ENCODE data around the gene LRP2.

DNA sequence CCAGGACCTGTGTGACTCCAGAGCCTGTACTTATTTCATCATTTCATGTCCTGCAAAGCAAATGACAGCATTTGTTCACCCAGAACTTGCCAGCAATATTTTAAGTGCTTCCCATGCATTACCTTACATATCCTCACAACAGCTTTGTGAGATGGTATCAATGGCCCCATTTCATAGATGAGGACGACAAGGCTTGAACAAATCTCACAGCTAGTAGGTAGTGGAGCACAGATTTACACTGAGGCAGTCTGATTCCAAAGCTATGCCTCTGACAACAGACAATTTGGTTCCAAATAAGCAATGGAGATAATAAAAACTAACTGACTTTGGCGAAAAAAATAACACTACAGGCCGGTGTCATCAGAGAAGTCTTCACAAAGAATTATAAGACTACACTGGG, 33.5 kb downstream of the LRP2 start:
- TF ChIP-seq, protein P1, sequence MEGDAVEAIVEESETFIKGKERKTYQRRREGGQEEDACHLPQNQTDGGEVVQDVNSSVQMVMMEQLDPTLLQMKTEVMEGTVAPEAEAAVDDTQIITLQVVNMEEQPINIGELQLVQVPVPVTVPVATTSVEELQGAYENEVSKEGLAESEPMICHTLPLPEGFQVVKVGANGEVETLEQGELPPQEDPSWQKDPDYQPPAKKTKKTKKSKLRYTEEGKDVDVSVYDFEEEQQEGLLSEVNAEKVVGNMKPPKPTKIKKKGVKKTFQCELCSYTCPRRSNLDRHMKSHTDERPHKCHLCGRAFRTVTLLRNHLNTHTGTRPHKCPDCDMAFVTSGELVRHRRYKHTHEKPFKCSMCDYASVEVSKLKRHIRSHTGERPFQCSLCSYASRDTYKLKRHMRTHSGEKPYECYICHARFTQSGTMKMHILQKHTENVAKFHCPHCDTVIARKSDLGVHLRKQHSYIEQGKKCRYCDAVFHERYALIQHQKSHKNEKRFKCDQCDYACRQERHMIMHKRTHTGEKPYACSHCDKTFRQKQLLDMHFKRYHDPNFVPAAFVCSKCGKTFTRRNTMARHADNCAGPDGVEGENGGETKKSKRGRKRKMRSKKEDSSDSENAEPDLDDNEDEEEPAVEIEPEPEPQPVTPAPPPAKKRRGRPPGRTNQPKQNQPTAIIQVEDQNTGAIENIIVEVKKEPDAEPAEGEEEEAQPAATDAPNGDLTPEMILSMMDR (conservative IDR thresholded peaks at IDR 0.05; ENCODE audit: low read depth in 2 of 2), result no peak
- TF ChIP-seq POLR2AphosphoS5 (IDR thresholded peaks at IDR 0.05; ENCODE audit: low read depth), result no peak
- TF ChIP-seq EZH2 (IDR thresholded peaks at IDR 0.05; ENCODE audit: low read depth, unreplicated experiment), result no peak
- TF ChIP-seq CREB1 (CRISPR knock-in tag; IDR thresholded peaks at IDR 0.05; ENCODE audit: low read depth), result no peak
- TF ChIP-seq, protein P2, sequence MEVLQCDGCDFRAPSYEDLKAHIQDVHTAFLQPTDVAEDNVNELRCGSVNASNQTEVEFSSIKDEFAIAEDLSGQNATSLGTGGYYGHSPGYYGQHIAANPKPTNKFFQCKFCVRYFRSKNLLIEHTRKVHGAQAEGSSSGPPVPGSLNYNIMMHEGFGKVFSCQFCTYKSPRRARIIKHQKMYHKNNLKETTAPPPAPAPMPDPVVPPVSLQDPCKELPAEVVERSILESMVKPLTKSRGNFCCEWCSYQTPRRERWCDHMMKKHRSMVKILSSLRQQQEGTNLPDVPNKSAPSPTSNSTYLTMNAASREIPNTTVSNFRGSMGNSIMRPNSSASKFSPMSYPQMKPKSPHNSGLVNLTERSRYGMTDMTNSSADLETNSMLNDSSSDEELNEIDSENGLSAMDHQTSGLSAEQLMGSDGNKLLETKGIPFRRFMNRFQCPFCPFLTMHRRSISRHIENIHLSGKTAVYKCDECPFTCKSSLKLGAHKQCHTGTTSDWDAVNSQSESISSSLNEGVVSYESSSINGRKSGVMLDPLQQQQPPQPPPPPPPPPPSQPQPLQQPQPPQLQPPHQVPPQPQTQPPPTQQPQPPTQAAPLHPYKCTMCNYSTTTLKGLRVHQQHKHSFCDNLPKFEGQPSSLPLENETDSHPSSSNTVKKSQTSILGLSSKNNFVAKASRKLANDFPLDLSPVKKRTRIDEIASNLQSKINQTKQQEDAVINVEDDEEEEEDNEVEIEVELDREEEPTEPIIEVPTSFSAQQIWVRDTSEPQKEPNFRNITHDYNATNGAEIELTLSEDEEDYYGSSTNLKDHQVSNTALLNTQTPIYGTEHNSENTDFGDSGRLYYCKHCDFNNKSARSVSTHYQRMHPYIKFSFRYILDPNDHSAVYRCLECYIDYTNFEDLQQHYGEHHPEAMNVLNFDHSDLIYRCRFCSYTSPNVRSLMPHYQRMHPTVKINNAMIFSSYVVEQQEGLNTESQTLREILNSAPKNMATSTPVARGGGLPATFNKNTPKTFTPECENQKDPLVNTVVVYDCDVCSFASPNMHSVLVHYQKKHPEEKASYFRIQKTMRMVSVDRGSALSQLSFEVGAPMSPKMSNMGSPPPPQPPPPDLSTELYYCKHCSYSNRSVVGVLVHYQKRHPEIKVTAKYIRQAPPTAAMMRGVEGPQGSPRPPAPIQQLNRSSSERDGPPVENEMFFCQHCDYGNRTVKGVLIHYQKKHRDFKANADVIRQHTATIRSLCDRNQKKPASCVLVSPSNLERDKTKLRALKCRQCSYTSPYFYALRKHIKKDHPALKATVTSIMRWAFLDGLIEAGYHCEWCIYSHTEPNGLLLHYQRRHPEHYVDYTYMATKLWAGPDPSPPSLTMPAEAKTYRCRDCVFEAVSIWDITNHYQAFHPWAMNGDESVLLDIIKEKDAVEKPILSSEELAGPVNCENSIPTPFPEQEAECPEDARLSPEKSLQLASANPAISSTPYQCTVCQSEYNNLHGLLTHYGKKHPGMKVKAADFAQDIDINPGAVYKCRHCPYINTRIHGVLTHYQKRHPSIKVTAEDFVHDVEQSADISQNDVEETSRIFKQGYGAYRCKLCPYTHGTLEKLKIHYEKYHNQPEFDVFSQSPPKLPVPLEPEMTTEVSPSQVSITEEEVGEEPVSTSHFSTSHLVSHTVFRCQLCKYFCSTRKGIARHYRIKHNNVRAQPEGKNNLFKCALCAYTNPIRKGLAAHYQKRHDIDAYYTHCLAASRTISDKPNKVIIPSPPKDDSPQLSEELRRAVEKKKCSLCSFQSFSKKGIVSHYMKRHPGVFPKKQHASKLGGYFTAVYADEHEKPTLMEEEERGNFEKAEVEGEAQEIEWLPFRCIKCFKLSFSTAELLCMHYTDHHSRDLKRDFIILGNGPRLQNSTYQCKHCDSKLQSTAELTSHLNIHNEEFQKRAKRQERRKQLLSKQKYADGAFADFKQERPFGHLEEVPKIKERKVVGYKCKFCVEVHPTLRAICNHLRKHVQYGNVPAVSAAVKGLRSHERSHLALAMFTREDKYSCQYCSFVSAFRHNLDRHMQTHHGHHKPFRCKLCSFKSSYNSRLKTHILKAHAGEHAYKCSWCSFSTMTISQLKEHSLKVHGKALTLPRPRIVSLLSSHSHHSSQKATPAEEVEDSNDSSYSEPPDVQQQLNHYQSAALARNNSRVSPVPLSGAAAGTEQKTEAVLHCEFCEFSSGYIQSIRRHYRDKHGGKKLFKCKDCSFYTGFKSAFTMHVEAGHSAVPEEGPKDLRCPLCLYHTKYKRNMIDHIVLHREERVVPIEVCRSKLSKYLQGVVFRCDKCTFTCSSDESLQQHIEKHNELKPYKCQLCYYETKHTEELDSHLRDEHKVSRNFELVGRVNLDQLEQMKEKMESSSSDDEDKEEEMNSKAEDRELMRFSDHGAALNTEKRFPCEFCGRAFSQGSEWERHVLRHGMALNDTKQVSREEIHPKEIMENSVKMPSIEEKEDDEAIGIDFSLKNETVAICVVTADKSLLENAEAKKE (CRISPR knock-in tag; IDR thresholded peaks at IDR 0.05), result no peak
- TF ChIP-seq, protein P3, sequence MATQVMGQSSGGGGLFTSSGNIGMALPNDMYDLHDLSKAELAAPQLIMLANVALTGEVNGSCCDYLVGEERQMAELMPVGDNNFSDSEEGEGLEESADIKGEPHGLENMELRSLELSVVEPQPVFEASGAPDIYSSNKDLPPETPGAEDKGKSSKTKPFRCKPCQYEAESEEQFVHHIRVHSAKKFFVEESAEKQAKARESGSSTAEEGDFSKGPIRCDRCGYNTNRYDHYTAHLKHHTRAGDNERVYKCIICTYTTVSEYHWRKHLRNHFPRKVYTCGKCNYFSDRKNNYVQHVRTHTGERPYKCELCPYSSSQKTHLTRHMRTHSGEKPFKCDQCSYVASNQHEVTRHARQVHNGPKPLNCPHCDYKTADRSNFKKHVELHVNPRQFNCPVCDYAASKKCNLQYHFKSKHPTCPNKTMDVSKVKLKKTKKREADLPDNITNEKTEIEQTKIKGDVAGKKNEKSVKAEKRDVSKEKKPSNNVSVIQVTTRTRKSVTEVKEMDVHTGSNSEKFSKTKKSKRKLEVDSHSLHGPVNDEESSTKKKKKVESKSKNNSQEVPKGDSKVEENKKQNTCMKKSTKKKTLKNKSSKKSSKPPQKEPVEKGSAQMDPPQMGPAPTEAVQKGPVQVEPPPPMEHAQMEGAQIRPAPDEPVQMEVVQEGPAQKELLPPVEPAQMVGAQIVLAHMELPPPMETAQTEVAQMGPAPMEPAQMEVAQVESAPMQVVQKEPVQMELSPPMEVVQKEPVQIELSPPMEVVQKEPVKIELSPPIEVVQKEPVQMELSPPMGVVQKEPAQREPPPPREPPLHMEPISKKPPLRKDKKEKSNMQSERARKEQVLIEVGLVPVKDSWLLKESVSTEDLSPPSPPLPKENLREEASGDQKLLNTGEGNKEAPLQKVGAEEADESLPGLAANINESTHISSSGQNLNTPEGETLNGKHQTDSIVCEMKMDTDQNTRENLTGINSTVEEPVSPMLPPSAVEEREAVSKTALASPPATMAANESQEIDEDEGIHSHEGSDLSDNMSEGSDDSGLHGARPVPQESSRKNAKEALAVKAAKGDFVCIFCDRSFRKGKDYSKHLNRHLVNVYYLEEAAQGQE (IDR thresholded peaks at IDR 0.05; ENCODE audit: unreplicated experiment), result no peak
- no peak for TF ChIP-seq NANOG (IDR thresholded peaks at IDR 0.05; ENCODE audit: borderline replicate concordance)
- TF ChIP-seq JUNB (IDR thresholded peaks at IDR 0.05; ENCODE audit: unreplicated experiment), result no peak
- TF ChIP-seq EZH2phosphoT487 (IDR thresholded peaks at IDR 0.05; ENCODE audit: unreplicated experiment), result no peak

All from GM23338 (cell line).